ENCODE results near the gene KCNC4.

KCNC4 gene

GRCh38 chr1:110233861-110234260 lies 23.7 kb downstream of the KCNC4 start:
- DNase-seq, result no peak

- DNase-seq, result no peak
These were observed 24.6 kb downstream of the KCNC4 start for GRCh38 chr1:110234691-110235090.

- no peak for DNase-seq
These were observed 25.2 kb downstream of the KCNC4 start for GRCh38 chr1:110235181-110235833.

GRCh38 chr1:110235834-110236682 lies 25.9 kb downstream of the KCNC4 start:
- DNase-seq, result peak; percentile 22 to 58

- DNase-seq, result no peak
These were observed 27.5 kb downstream of the KCNC4 start for GRCh38 chr1:110237386-110238152.

- DNase-seq, result no peak
These were observed 29.6 kb downstream of the KCNC4 start for GRCh38 chr1:110239441-110240430.

GRCh38 chr1:110240476-110241210 lies 30.5 kb downstream of the KCNC4 start:
- DNase-seq, result no peak

- no peak for DNase-seq
These were observed 31.4 kb downstream of the KCNC4 start for GRCh38 chr1:110241516-110241915.

GRCh38 chr1:110242062-110242461 lies 31.9 kb downstream of the KCNC4 start:
- no peak for DNase-seq

- no peak for DNase-seq
These were observed 32.6 kb downstream of the KCNC4 start for GRCh38 chr1:110242731-110243130.

- DNase-seq, result no peak
These were observed 33.0 kb downstream of the KCNC4 start for GRCh38 chr1:110243146-110243545.

GRCh38 chr1:110243574-110243973 lies 33.5 kb downstream of the KCNC4 start:
- DNase-seq, result peak in 1 of 2 donors; percentile 49

GRCh38 chr1:110245876-110246620 lies 35.9 kb downstream of the KCNC4 start:
- no peak for DNase-seq

- no peak for DNase-seq
These were observed 38.6 kb downstream of the KCNC4 start for GRCh38 chr1:110248746-110249145.

GRCh38 chr1:110249256-110249655 lies 39.1 kb downstream of the KCNC4 start:
- DNase-seq, result no peak

- DNase-seq, result no peak
These were observed 39.9 kb downstream of the KCNC4 start for GRCh38 chr1:110250008-110250407.

- no peak for DNase-seq
These were observed 40.6 kb downstream of the KCNC4 start for GRCh38 chr1:110250749-110251148.

GRCh38 chr1:110253213-110253612 lies 43.1 kb downstream of the KCNC4 start:
- DNase-seq, result no peak

GRCh38 chr1:110254604-110255391 lies 44.7 kb downstream of the KCNC4 start:
- no peak for DNase-seq

GRCh38 chr1:110255392-110255787 lies 45.3 kb downstream of the KCNC4 start:
- DNase-seq, result no peak
